Erythroblast (primary cell): ENCODE measurements around the gene SIRT4.

Experiments
- GATA1 ChIP-seq: IDR thresholded peaks from 2 replicates; pipeline ENCODE4 v1.6.1; 2011; ENCODE audit warnings: low read depth, mild to moderate bottlenecking, control low read depth, low read length, moderate library complexity
- POLR2A ChIP-seq: IDR thresholded peaks from 2 replicates; pipeline ENCODE4 v1.6.1; 2011; ENCODE audit warnings: mild to moderate bottlenecking, low read length

- TF ChIP-seq POLR2A (peak; percentile 89), GATA1 (no peak)
These were observed 15.3 kb downstream of the SIRT4 start for GRCh38 chr12:120317224-120318105.
